Activated naive CD8-positive, alpha-beta T cell treated with anti-CD3 and anti-CD28 coated beads for 36 hours (primary cell): ENCODE data around the gene PPARA. TPM values are rescaled to one million over a fixed set of nuclear protein-coding genes. Genes with fewer than 3 reads are reported as not detected.
"Not testable (repeated sequence)": the region's sequence is repeated elsewhere in the genome, so short reads cannot be mapped to it uniquely, and the experiment has no call there.

Source experiments
- DNase-seq: peaks from one replicate; pipeline ENCODE4 v3.0.0; 2021
- H3K27ac Mint-ChIP-seq: one replicate; pipeline ENCODE4 v1.8.0; 2022; ENCODE audit warnings: mild to moderate bottlenecking, moderate library complexity, mixed read lengths
- H3K27me3 Mint-ChIP-seq: one replicate; pipeline ENCODE4 v1.8.0; 2022; ENCODE audit warnings: mild to moderate bottlenecking, mixed read lengths
- H3K36me3 Mint-ChIP-seq: one replicate; pipeline ENCODE4 v1.8.0; 2021; ENCODE audit warnings: mild to moderate bottlenecking, mixed read lengths
- H3K4me1 Mint-ChIP-seq: one replicate; pipeline ENCODE4 v1.8.0; 2021; ENCODE audit warnings: mixed read lengths
- H3K4me3 Mint-ChIP-seq: one replicate; pipeline ENCODE4 v1.8.0; 2022; ENCODE audit warnings: mild to moderate bottlenecking, moderate library complexity, mixed read lengths
- H3K9me3 Mint-ChIP-seq: one replicate; pipeline ENCODE4 v1.8.0; 2022; ENCODE audit warnings: mixed read lengths
- total RNA-seq, 2 experiments: library from RNA; stranded (reverse); gene quantifications; one replicate each; pipeline ENCODE4 v1.2.3, GENCODE V29; 2021

Gene PPARA
- total RNA-seq, 2 experiments from 2014 or later: 6.0 to 6.4 TPM

DNA sequence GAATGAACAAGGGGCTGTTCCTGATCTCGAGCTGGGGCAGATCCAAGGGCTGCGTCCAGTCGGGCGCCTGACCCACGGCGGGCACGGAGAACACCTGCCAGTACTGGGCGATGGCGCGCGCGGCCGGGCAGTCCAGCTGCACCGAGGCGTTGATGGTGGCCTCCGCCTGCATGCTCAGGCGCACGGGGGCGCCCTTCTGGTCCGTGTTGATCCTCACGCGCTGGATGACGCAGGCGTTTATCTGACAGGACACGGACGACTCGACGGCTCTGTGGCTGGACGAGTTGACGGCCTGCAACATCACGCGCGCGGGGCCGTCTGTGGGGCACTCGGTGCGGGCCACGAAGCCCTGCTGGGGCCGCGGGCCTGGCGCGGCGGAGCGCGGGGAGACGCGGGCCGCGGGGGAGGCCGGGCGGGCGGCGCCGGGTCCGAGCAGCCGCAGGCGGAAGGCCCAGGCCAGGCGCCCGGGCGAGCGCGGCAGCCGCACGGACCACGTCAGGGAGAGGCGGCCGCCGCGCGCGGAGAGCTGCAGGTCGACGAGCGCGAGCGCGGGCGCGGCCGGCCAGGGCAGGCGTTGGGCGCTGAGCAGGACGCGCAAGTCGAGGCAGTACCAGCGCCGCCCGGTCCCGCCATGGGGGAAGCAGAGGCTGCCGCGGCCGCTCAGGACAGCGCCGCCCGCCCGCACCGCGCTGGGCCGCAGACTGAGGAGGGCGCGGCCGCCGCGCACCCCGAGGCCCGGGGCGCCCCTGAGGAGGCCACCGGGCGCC is 112.3 kb downstream of the PPARA start:
- H3K9me3 Mint-ChIP-seq: peaks cover 10% of the 10 kb centered on the region
- H3K4me1 Mint-ChIP-seq: peaks cover 5% of the 10 kb centered on the region
- DNase-seq: peak; percentile 41
- no peak overlapping the region for H3K27ac Mint-ChIP-seq
- H3K27me3 Mint-ChIP-seq: peaks cover 80% of the 10 kb centered on the region
- H3K4me3 Mint-ChIP-seq: no peak overlapping the region
- peaks cover 4% of the 10 kb centered on the region for H3K36me3 Mint-ChIP-seq

DNA sequence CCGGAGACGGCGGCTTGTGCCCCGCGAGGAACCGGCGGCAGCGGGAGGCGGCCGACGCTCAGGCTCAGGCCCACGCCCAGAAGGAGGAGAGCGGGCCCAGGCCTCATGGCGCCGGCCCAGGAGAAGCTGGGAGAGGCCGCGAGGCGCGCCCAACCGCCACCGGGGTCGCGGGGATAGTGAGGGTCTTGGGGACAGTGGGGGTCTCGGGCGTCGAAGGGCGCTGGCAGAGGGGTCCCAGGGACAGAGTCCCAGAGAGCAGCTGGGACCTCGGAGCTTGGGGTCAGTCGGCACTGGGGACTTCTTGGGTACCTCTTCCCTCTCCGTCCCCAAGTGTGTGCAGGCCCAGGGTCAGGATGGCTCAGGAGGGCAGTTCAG is 112.9 kb downstream of the PPARA start, which contains the start of gene PKDREJ:
Gene PKDREJ, minus strand, starts transcription at position 128 of the 375 bp plus-strand sequence. Its CDS starts 21 bp downstream, at position 107.
- Mint-ChIP-seq H3K9me3 (peaks cover 7% of the 10 kb centered on the region), H3K4me3 (peak within 1 kb of the TSS; percentile 60), H3K4me1 (peaks cover 6% of the 10 kb centered on the region), H3K27me3 (peaks cover 79% of the 10 kb centered on the region), H3K36me3 (peaks cover 4% of the 10 kb centered on the region), H3K27ac (no peak within 1 kb of the TSS)
- no peak for DNase-seq

DNA sequence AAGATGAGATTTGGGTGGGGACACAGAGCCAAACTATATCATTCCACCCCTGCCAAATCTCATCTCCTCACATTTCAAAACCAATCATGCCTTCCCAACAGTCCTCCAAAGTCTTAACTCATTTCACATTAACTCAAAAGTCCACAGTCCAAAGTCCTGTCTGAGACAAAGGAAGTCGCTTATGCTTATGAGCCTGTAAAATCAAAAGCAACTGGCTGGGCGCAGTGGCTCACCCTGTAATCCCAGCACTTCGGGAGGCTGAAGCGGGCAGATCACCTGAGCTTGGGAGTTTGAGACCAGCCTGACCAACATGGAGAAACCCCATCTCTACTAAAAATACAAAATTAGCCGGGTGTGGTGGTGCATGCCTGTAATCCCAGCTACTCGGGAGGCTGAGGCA is 114.2 kb downstream of the PPARA start:
- not testable (repeated sequence) for H3K36me3 Mint-ChIP-seq, H3K27ac Mint-ChIP-seq, H3K4me1 Mint-ChIP-seq, DNase-seq, H3K9me3 Mint-ChIP-seq, H3K4me3 Mint-ChIP-seq
- peaks cover 71% of the 10 kb centered on the region for H3K27me3 Mint-ChIP-seq

DNA sequence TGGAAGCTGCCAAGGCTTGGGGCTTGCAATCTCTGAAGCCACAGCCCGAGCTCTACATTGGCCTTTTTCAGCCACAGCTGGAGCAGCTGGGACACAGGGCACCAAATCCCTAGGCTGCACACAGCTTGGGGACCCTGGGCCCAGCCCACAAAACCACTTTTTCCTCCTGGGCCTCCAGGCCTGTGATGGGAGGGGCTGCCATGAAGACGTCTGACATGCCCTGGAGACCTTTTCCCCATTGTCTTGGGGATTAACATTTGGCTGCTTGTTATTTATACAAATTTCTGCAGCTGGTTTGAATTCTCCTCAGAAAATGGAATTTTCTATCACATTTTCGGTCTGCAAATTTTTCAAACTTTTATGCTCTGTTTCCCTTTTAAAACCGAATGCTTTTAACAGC is 115.3 kb downstream of the PPARA start:
- not testable (repeated sequence) for H3K4me3 Mint-ChIP-seq, H3K27ac Mint-ChIP-seq, H3K36me3 Mint-ChIP-seq, DNase-seq, H3K4me1 Mint-ChIP-seq, H3K9me3 Mint-ChIP-seq
- H3K27me3 Mint-ChIP-seq: peaks cover 60% of the 10 kb centered on the region

DNA sequence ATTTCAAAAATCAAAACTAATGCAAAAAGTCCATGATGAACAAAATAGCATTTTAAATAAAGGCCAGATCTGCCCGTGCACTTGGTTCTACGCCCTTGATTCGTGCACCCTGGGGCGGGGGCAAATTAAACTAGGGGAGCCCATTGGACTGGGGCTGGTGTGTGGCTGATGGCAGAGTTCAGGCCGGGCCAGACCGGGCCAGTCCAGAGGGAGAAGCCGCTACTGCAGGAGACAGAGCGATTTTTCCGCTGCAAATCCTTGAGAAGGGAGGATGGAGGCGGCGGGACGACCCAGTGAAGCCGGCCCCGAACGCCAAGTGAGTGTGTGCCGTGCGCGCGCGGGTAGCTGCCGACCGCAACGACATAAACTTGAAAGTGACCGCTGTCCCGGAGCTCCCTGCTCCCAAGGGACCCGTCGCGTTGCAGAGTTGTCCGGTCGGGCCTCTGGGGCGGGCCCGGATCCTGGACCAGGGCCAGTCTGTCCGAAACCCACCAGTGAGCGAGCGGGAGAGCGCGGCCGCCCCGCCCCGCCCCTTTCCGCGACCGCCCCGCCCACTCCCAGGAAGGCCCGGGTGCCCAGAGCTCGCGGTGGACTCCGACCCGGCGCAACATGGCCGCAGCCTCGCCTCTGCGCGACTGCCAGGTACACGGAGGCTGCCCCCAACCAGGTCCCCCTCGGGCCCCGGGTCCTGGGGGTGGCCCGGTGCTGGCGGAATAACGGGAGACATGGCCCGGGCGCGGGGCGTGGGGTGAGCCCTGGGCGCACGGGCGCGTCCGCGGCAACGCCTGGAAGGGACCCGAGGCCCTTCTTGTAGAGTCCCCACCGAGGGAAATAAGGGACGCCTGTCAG is 117.3 kb downstream of the PPARA start, which contains the start of gene TTC38:
Gene TTC38, plus strand, starts transcription at position 578 of the 849 bp plus-strand sequence. Its CDS starts 32 bp downstream, at position 610.
- H3K4me1 Mint-ChIP-seq: peaks cover 8% of the 10 kb centered on the region
- peaks cover 41% of the 10 kb centered on the region for H3K27me3 Mint-ChIP-seq
- DNase-seq: peak; percentile 52
- peaks cover 7% of the 10 kb centered on the region for H3K9me3 Mint-ChIP-seq
- peaks cover 4% of the 10 kb centered on the region for H3K36me3 Mint-ChIP-seq
- H3K27ac Mint-ChIP-seq: peak within 1 kb of the TSS; percentile 60
- peak within 1 kb of the TSS; percentile 86 for H3K4me3 Mint-ChIP-seq

DNA sequence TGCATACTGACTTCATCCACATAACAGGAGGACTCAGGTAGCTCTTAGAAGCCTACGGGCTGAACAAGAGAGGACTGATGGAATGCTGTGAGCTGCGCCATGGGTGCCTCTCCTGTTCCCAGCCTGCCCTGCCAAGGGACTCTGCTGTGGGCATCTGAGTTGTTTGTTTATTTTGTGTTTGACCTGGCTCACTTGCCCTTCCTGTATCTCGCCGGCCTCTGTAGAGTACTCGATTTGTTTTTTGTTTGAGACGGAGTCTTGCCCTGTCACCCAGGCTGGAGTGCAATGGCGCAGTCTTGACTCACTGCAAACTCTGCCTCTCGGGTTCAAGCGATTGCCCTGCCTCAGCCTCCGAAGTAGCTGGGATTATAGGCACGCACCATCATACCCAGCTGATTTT is 119.2 kb downstream of the PPARA start:
- DNase-seq: no peak

DNA sequence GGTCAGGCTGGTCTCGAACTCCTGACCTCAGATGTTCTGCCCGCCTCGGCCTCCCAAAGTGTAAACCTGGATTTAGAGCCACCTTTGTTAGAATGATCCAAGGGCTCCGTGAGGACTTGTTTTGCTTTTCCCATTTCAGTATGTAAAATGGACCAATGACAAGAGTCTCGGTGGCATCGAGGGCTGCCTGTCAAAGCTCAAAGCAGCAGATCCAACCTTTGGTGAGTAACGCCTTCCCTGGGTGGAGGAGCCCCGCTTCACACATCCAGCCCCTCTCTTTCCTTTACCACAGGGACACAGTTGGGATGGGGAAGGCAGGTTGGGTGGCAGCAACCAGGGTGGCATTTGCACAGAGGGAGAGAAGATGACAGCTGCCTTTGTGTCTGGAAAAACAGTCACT is 121.9 kb downstream of the PPARA start:
- Mint-ChIP-seq H3K36me3 (peaks cover 11% of the 10 kb centered on the region), H3K9me3 (peaks cover 2% of the 10 kb centered on the region), H3K4me1 (peaks cover 6% of the 10 kb centered on the region), H3K4me3 (no peak overlapping the region), H3K27me3 (peaks cover 4% of the 10 kb centered on the region), H3K27ac (no peak overlapping the region)
- no peak for DNase-seq

More for the DNA sequence above, 119.2 kb downstream of the PPARA start:
- Mint-ChIP-seq H3K4me1 (peaks cover 8% of the 10 kb centered on the region), H3K27ac (no peak overlapping the region), H3K4me3 (no peak overlapping the region), H3K9me3 (peaks cover 7% of the 10 kb centered on the region), H3K36me3 (peaks cover 4% of the 10 kb centered on the region), H3K27me3 (peaks cover 26% of the 10 kb centered on the region)

DNA sequence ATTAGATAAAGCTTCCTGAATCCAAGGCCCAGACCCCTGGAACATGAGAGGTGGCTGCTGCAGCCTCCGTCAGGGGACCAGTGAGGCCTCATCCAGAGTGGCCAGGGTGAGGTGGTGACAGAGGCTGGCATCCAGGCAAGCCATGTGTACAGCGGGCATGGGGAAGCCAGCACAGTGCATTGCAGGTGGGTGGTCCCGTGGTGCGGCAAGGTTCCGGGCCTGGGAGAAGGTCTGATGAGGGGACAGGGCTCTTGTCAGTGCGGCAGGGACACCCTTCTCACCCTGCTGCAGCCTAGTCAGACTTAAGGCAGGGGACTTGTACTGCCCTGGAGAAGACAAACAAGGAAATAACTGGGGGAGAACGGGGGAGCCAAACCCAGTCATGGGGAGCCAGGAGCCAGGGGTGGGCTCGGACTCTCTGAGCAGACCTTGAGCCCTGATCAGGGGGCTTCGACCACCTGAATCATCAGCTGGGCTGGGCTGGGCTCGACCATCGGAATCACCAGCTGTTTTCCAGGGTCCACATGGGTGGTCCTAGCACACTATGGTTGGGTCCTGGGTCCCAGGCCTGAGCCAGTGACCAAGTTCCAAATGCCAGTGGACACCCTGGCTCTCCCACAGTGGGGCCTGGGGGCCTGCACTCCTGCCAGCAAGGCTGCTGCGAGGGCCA is 122.6 kb downstream of the PPARA start:
- DNase-seq: no peak
- Mint-ChIP-seq H3K4me1 (peaks cover 3% of the 10 kb centered on the region), H3K36me3 (peaks cover 14% of the 10 kb centered on the region), H3K9me3 (peaks cover 2% of the 10 kb centered on the region), H3K27me3 (no peaks in the 10 kb centered on the region), H3K4me3 (no peak overlapping the region), H3K27ac (no peak overlapping the region)

DNA sequence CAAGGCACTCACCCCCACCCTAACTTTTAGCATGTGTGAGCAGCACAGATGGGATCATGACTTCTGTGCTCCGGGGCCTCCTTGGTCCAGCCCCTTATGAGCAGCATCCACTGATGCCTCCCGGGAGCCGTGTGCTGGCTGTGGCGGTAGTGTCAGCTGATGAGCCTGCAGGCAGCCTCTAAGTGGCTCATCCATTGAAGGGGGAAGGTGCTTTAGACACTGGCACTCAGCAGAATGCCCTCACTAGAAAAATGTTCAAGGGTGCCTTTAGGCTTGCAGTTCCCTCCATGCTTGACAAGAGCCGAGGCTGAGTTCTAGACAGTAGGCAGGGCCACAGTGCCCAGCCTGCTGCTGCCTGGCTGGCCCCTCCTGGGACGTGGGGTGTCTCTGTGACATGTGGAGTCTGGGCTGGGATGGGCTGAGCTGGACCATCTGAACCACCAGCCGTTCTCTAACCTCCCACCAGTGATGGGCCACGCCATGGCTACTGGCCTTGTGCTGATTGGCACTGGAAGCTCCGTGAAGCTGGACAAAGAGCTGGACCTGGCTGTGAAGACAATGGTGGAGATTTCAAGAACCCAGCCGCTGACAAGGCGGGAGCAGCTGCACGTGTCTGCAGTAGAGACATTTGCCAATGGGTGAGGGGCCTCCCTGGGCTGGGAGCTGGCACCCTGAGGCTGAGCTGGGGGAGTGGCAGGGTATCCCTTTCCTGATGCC is 123.3 kb downstream of the PPARA start:
- Mint-ChIP-seq H3K27ac (no peak overlapping the region), H3K36me3 (peaks cover 14% of the 10 kb centered on the region), H3K4me3 (no peak overlapping the region), H3K9me3 (peaks cover 2% of the 10 kb centered on the region), H3K27me3 (no peaks in the 10 kb centered on the region), H3K4me1 (no peaks in the 10 kb centered on the region)
- DNase-seq: no peak

DNA sequence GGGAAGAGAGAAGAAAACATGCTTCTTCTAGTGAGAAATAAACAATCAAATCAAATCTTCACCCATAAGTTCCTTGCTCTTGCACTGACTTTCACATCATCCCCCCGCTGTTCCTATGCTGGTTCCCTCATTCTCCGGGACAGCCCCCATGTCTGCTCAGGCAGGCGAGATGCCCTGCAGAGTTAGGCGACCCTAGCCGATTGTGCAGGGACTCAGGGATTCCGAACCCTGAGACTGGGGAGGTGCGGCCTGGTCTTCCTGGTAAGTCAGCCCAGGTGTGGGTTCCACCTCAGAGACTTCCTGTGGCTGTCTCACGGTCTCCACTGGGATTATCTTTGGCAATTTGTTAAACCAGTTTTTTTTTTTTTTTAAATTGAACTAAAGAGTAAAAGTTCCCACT is 124.1 kb downstream of the PPARA start:
- H3K9me3 Mint-ChIP-seq: peaks cover 2% of the 10 kb centered on the region
- H3K27me3 Mint-ChIP-seq: no peaks in the 10 kb centered on the region
- no peak overlapping the region for H3K4me3 Mint-ChIP-seq
- H3K36me3 Mint-ChIP-seq: peaks cover 14% of the 10 kb centered on the region
- no peaks in the 10 kb centered on the region for H3K4me1 Mint-ChIP-seq
- no peak for DNase-seq
- H3K27ac Mint-ChIP-seq: no peak overlapping the region

DNA sequence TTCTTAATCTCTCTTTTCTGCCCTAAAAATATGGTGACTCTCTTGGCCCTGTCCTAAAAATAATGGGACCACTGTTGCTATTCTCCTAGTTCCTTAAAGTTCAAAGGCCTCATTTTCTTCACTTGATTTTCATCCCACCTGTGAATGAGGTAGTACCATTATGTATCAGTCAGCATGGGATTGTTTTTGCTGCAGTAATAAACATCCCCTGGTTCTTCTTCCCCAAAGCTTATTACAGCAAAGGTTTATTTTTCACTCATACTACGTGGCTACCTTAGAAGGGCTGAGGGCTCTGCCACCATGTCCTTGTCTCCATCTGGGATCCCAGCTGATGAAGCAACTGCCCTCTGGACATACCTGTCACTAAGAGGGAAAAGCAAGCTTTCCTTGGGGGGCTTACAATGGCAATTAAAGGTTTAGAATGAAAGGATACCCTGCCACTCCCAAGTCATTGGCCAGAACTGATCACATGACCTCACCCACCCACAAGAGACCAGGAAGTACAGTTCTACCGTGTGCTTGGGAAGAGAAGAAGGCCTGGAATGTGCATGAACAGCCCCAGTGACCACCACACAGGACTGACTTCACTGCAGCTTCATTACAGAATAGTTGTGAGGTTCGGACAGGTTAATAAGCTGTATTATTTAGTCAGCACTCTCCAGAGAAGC is 125.3 kb downstream of the PPARA start:
- Mint-ChIP-seq H3K27ac (no peak overlapping the region), H3K27me3 (no peaks in the 10 kb centered on the region), H3K36me3 (peaks cover 14% of the 10 kb centered on the region), H3K9me3 (peaks cover 2% of the 10 kb centered on the region), H3K4me3 (no peak overlapping the region), H3K4me1 (no peaks in the 10 kb centered on the region)
- no peak for DNase-seq

DNA sequence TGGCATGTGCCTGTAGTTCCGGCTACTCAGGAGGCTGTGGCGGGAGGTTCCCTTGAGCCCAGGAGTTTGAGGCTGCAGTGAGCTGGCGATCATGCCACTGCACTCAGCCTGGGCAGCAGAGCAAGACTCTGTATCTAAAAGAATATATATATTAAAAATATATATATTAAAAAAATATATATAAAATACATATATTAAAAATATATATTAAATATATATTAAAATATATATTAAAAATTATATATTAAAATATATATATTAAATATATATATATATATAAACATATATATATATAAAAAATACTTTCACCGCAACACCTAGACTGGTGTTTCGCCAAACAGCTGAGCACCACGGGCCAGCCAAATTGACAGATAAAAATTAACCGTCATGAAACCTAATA is 126.2 kb downstream of the PPARA start:
- DNase-seq: no peak
- no peaks in the 10 kb centered on the region for H3K27me3 Mint-ChIP-seq
- H3K4me1 Mint-ChIP-seq: no peaks in the 10 kb centered on the region
- peaks cover 14% of the 10 kb centered on the region for H3K36me3 Mint-ChIP-seq
- H3K9me3 Mint-ChIP-seq: peaks cover 2% of the 10 kb centered on the region
- H3K4me3 Mint-ChIP-seq: no peak overlapping the region
- no peak overlapping the region for H3K27ac Mint-ChIP-seq

DNA sequence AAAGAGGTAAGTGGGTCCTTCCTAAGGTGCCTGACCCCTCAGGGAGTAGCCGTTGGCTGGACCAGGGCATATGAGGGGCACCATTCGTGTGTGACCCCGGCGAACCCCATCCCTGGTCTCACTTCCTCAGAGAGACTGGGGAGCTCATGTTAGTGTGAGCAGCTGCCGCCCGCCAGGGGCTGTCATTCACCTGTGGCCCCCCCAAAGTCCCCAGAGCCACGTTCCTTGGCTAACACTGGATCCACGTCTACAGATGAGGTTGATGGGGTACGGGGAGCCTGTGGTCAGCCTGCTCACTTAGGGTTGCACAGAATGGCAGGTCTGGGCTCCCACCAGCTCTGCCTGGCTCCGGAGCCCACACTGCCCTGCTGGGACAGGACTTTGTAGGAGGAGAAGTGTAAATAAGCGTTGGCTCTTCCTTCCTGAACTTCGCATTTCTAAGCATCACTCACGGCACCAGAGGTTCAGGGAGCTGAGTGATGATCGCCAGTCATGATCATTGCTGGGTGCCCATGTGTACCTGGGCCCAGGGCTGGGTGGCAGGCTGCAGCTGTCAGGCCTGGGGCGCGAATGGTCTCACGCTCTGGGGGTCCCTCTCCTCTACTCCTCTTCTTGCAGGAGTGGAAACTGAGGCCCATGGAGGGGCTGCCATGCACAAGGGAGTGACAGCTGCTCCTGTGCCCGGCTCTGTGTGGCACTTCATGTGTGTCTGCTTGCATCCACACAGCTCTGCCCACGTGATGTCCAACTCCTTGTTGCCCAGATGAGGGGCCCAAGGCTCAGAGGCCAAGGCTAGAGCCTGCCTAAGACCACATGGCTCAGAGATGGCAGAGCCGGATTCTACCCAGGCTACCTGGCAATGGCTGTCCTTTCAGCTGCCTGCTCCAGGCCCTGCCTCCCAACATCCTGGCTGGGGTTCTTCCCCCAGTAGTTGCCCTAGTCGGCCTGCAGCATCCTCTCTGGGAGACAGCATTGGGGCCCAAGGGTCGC is 128.6 kb downstream of the PPARA start:
- Mint-ChIP-seq H3K36me3 (peaks cover 14% of the 10 kb centered on the region), H3K27me3 (no peaks in the 10 kb centered on the region), H3K4me3 (no peak overlapping the region), H3K27ac (no peak overlapping the region), H3K4me1 (no peaks in the 10 kb centered on the region), H3K9me3 (peaks cover 2% of the 10 kb centered on the region)
- no peak for DNase-seq
